GM21786 (cell line): ENCODE measurements around the gene RALB.
"Not testable (repeated sequence)": the region's sequence is repeated elsewhere in the genome, so short reads cannot be mapped to it uniquely, and the experiment has no call there.

Experiments
- ATAC-seq: cut with Tn5 transposase; IDR thresholded peaks from one replicate; pipeline ENCODE4 v1.9.1; 2021; ENCODE audit not compliant: unreplicated experiment

Gene RALB

DNA sequence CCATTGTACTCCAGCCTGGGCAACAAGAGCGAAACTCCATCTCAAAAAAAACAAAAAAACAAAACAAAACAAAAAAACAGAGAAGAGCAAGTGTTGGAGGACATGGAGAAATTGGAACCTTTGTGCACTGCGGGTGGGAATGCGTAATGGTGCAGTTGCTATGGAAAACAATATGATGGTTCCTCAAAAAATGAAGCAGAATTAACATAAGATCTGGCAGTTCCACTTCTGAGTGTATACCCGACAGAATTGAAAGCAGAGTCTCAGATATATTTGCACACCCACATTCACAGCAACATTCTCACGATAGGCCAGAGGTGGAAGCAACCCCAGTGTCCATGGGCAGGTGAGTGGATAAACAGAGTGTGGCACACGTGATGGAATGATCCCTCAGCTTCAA is 11.0 kb upstream of the RALB start:
- ATAC-seq: no peak

DNA sequence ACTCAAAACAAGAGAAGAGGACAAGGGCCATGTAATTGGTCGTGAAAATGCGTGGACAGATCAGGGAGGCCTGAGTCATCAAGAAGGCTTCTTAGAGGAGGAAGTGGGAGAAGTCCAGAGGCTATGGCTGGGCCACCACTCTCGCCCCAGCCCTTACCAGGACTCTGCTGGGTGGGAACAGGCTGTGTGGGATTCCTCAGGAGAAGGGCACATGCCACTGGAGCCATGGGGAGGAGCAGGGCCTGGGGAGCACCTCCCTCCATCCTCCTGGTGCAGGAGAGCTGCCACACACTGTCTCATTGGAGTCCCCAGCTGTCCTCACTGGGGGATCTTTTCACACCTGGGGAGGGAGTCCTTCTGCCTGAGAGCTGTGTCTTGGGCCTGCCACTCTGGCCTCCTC is 9.4 kb upstream of the RALB start:
- ATAC-seq: no peak

DNA sequence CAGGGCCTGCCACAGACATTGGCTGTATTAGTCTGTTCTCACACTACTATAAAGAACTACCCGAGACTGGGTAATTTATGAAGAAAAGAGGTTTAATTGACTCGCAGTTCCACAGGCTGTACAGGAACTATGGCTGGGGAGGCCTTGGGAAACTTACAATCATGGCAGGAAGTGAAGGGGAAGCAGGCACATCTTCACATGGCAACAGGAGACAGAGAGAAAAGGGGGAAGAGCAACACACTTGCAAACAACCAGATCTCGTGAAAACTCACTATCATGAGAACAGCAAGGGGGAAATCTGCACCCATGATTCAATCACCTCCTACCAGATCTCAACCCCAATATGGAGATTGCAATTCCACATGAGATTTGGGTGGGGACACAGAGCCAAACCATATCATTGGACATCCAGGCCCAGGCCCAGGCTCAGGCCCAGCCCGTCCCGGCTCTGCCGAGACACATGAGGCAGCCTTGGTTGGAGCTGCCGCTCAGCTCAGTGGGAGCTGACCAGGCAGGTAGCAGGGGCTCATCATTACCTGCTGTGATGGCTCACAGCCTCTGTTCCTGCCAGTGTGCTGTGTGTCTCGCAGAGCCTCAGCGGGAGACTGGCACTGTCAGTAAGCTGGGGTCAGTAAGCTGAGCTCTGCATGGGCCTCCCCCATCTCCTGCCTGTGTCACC is 8.6 kb upstream of the RALB start:
- no peak for ATAC-seq

GRCh38 chr2:120244656-120245519 is 7.8 kb upstream of the RALB start:
- ATAC-seq: no peak

DNA sequence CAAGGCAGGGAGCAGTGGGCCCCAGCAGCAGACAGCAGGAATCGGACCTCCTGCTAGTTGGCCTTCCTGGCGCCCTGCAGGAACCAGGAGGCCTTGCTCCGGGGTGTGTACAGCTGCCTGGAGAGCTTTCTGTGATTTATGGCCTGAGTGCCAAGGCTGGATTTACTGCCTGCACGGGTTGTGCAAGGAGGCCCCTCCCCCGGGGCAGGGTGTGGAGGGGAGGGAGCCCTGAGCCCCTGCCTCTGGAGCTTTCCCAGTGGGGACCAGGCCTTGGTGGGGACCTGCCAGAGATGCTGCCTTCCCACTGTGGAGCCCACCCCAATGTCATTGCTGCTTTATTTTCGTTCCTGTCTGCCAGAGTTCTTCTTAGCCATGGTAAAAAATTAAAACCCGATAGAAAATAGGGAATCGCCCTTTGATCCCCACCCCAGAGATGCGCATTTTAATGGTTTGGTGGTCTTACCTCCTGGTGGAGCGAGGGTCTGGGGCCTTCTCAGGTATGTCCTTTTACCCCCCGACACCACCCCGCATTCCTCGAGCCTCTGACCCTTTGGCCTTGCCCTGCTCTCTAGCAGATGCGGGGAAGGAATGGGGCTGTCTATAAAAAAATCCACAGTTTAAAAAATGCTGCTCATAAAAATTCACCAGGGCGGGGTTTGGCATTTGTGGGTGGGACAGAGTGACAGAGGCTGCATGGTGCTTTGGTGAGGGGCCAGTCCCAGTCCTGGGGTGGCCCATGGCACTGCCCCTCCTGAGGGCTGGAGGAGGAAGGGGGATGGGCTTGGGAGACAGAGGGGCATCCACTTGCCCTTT is 6.9 kb upstream of the RALB start:
- no peak for ATAC-seq

DNA sequence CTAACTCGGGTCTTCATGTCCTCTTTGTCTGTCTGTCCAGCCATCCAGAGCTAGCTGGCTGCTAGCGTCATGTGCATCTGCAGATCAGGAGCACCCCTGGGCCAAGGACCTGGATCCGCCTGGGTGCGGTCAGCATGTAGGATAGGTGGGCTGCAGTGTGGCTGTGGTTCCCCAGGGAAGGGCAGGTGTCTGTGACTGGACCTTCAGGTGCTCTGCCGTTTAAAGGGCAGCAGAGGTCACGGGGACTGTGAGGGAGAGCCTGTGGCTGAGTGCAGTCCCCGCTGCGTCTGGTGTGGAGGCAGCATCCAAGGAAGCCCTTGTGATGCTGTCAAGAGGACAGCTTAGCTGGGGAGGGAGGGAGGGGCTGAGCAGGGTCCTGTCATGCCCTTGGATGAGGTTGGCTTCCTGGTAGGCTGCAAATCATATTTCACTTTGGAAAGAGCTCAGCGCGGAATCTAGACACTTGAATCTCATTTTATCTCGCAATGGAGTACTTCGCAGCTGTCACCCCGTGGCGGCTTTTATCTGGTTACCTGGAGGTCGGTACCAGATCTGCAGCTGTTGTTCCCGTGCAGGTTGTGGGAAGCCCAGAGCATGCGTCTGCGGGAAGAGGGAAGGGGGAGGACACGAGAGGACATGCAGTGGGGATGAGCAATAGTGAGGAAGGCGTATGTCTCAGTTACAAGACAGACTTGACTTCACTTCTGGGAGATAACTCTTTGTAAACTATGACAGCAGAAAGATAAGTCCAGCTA is 5.9 kb upstream of the RALB start:
- ATAC-seq: no peak

DNA sequence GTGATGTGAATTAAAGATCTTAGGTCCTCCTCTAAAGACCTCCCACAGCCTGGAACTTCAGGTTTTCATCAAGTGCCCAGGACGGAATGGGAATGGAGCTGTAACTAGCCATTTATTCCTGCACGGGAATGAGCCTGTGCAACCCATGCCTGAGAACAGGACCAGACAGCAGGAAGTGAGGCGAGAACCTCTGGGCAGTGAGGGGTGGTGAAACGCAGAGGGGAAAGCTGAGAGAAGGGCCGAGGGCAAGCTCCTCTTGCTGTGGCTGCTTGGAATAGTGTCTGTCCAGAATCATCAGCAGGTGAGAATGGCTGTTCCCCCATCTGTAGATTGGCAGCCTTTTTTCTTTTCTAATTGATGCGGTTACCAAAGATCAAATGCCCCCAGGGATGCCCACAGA is 4.8 kb upstream of the RALB start:
- no peak for ATAC-seq

DNA sequence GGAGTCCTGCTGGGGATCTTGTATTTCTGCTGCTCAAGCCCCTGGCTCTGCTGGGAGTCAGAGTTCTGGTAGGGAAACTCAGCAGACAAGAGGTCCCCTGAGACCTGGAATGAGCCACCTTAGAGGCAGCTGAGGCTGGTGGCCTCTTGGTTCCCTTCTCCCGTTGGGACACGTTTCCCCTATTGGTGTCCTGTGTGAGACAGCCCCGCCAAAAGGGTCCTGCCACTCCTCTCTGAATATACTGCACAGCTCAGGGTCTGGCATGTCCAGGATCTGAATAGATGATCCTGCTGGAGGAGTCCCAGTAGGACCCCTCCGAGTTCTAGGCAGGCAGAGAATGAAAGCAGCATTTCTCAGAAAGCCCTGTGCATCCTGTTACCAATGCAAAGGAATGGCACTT is 2.0 kb upstream of the RALB start:
- no peak for ATAC-seq

GRCh38 chr2:120251078-120251477 is 1.6 kb upstream of the RALB start:
- ATAC-seq: no peak

GRCh38 chr2:120251880-120252224 is 800 bp upstream of the RALB start:
- no peak for ATAC-seq

DNA sequence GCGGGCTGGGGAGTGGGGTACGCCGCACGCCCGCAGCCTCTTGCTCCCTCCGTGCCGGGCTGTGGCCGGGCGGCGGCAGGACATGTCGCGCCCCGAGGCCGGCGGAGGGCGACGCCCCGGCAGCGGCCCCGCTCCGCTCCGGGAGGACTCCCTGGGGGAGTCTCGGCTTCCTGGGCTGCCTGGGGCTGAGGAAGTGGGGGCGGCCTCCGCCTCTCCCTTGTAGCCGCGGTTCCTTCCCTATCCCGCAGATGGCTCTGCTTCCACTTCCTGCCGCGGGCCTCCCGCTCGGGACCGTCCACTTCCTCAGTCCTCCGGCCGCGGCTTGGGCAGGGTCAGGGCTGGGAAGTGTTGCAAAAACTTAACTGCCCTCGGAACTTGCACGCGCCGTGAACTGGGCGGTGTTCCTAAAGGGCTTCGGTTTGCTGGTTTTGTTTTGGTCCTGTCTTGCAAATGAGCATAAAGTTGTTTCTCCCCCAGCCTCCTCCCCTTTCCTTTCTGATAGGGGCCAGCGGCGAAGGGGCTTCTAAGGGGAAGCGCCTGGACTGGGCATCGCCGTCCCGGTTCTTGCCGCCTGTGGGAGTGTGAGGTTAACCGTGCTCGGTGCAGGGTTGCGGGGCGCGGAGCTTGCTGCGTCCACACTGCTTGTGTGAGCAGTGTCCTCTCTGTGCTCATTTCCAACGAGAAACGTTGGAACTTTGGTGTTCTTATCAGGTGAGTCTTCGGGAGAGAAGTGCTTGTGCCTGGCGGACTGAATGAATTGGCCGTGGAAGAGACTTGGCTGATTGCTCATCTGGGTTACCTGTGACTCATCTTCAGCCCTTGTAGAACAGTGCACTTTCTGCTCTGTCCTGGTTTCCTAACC is 600 bp downstream of the RALB start:
- ATAC-seq: peak; percentile 33

GRCh38 chr2:120254178-120254577 is 1.5 kb downstream of the RALB start:
- ATAC-seq: no peak

DNA sequence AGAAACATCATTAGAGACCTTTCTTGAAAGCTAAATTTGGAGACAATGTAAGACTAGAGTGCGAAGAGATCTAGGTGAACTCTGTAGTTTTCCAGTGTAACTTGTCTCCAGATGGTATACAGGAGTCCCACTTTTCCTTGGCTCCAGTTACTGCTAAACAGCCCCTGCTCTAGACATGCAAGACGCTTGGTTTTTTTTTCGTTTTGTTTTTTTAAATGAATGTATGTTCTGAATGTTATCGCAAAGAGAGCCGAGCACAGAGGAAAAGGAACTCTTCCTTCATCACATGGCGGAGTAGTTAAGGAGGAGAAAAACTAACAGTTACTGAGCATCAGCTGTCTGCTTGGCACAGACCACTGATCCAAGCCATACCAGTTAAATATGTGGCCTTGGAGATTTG is 2.4 kb downstream of the RALB start:
- ATAC-seq: no peak

DNA sequence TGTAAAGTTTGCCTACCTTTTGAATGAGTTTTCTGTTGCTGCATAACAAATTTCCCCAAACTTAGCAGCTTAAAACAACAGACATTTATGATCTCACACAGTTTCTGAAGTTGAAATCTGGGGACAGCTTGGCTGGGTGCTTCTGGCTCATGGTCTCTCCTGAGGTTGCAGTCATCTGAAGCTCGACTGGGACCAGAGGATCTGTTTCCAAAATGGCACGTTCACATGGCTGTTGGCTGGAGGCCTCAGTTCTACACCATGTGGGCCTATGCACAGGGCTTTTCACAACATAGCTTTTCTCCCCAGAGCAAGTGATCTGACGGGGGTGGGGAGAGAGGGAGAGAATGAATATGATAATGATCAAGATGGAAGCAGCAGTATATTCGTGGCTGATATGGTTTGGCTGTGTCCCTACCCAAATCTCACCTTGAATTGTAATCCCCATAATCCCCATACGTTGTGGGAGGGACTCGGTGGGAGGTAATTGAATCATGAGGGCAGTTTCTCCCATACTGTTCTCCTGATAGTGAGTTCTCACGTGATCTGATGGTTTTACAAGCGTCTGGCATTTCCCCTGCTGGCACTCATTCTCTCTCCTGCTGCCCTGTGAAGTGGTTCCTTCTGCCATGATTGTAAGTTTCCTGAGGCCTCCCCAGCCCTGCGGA is 3.5 kb downstream of the RALB start:
- ATAC-seq: no peak

- ATAC-seq: no peak
These were observed 4.0 kb downstream of the RALB start for GRCh38 chr2:120256651-120257000.

DNA sequence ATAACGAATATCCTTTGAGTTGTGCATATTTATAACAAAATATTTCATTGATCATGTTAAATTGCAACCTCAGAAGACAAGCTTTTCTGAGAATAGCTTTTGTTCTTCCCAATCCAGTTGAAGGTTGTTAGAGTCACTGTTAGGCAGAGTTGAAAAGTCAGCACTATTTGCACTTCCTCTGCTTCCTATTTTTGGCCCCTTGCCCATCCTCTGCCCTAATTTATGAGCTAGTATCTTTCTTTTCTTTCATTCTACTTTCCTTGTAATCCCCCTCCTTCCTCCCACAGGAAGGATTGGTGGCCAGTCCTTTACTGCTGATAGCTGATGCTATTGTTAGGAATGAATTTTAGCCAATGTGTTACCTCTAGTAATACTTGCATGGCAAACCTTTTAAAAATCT is 4.9 kb downstream of the RALB start:
- no peak for ATAC-seq

DNA sequence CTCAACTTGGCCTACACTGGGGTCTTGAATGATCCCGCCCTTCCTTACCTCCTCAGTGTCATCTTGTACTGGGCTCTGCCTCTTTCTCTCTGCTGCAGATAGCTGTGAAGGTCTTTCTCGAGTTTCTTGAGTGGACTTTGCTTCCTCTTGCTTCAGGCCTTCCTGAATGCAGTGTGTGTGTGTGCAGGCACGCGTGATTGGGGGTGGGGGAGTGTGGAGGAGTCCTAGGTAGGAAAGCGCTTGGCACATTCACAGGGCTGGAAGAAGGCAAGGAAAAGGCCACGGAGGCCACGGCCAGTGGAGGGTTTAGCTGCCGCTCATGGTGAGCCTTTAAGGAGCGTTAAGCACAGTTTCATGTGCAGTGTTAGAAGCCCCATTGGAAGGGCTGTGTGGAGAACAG is 5.5 kb downstream of the RALB start:
- no peak for ATAC-seq

DNA sequence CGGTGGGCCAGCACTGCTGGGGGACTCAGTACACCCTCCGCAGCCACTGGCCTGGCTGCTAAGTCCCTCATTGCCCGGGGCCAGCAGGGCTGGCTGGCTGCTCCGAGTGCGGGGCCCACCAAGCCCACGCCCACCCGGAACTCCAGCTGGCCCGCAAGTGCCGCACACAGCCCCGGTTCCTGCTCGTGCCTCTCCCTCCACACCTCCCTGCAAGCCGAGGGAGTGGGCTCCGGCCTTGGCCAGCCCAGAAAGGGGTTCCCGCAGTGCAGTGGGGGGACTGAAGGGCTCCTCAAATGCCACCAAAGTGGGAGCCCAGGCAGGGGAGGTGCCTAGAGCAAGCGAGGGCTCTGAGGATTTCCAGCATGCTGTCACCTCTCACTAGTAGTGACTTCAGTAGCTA is 7.3 kb downstream of the RALB start:
- ATAC-seq: not testable (repeated sequence)

DNA sequence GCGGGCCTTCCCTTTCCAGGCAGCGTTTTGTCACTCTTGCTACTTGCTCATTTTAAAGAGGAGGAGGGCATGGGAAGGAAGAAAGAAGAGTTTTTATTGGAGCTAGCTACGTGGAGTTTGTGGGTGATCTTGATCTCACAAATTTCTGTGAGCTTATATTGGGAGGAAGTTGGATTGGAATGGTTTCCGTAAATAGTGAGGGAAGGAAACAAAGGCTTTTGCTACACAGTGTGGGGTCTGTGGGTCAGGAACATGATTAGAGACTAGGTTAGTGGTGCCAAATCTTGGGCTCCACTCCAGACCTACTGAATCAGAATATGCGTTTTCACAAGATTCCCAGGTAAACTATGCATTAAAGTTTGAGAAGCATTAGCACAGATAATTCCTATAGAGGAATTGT is 8.1 kb downstream of the RALB start:
- ATAC-seq: no peak
